ENCODE data around the gene C19orf44.

DNA sequence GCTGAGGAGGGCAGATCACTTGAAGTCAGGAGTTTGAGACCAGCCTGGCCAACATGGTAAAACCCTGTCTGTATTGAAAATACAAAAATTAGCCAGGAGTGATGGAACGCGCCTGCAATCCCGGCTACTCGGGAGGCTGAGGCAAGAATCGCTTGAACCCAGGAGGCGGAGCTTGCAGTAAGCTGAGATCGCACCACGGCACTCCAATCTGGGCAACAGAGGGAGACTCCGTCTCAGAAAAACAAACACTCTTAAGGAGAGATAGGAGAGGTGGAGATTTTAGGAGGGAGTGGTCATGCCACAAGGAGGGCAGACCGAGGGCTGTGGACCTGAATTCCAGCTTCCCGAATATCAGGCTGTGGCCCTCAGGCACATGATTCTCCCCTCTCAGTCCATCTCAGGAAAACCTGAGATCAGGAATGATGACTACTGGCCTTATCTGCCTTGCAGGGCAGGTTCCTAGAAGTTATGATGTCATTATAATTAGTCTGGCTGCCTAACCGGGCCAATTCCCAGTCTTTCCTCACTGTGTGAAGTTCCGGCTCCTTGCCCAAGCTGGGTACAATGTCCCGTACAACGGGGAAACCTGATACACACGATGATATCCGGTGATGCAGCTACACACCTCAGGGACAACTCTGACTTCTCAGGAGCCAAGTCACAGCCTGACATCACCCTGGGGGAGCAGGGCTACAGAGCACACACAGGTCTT, 73.6 kb downstream of the C19orf44 start:
- peak in 1 of 4 donors; percentile 27 for TF ChIP-seq EP300 (IDR thresholded peaks at IDR 0.05)
- TF ChIP-seq, protein P1, sequence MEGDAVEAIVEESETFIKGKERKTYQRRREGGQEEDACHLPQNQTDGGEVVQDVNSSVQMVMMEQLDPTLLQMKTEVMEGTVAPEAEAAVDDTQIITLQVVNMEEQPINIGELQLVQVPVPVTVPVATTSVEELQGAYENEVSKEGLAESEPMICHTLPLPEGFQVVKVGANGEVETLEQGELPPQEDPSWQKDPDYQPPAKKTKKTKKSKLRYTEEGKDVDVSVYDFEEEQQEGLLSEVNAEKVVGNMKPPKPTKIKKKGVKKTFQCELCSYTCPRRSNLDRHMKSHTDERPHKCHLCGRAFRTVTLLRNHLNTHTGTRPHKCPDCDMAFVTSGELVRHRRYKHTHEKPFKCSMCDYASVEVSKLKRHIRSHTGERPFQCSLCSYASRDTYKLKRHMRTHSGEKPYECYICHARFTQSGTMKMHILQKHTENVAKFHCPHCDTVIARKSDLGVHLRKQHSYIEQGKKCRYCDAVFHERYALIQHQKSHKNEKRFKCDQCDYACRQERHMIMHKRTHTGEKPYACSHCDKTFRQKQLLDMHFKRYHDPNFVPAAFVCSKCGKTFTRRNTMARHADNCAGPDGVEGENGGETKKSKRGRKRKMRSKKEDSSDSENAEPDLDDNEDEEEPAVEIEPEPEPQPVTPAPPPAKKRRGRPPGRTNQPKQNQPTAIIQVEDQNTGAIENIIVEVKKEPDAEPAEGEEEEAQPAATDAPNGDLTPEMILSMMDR (IDR thresholded peaks at IDR 0.05), result no peak
- no peak for TF ChIP-seq POLR2A (IDR thresholded peaks at IDR 0.05)
- peak; percentile 15 to 28 for TF ChIP-seq POLR2AphosphoS5 (IDR thresholded peaks at IDR 0.05)
